HG03565 (cell line): ENCODE data around the gene STEAP4.

ENCODE experiments used
- ATAC-seq: cut with Tn5 transposase; IDR thresholded peaks from one replicate; pipeline ENCODE4 v1.9.1; 2021; ENCODE audit warnings: mild to moderate bottlenecking, moderate library complexity; ENCODE audit not compliant: unreplicated experiment

The STEAP4 gene

GRCh38 chr7:88224601-88225275 is 82.0 kb downstream of the STEAP4 start:
- no peak for ATAC-seq

GRCh38 chr7:88223265-88223664 is 83.4 kb downstream of the STEAP4 start:
- no peak for ATAC-seq
